Activated effector memory CD4-positive, alpha-beta T cell treated with anti-CD3 and anti-CD28 coated beads, Interleukin-2, amount 50 U/mL, for 16 hours (primary cell): ENCODE results near the gene ADAM10.
"Not testable (repeated sequence)": the region's sequence is repeated elsewhere in the genome, so short reads cannot be mapped to it uniquely, and the experiment has no call there.

Experiments
- DNase-seq: peaks from one replicate; pipeline ENCODE4 v3.0.0-alpha.2; 2020

Gene ADAM10

GRCh38 chr15:58605931-58606530, 143.5 kb downstream of the ADAM10 start:
- no peak for DNase-seq

GRCh38 chr15:58604455-58604923, 145.0 kb downstream of the ADAM10 start:
- no peak for DNase-seq

GRCh38 chr15:58603927-58604326, 145.6 kb downstream of the ADAM10 start:
- DNase-seq = not testable (repeated sequence)

GRCh38 chr15:58602823-58603222, 146.7 kb downstream of the ADAM10 start:
- no peak for DNase-seq

- DNase-seq = no peak
Observed at GRCh38 chr15:58598829-58599210, 150.7 kb downstream of the ADAM10 start.

GRCh38 chr15:58597943-58598828, 151.3 kb downstream of the ADAM10 start:
- no peak for DNase-seq

- no peak for DNase-seq
Observed at GRCh38 chr15:58595516-58596263, 153.8 kb downstream of the ADAM10 start.

- DNase-seq = no peak
Observed at GRCh38 chr15:58594898-58595297, 154.6 kb downstream of the ADAM10 start.

- DNase-seq = no peak
Observed at GRCh38 chr15:58593870-58594269, 155.6 kb downstream of the ADAM10 start.

- DNase-seq = no peak
Observed at GRCh38 chr15:58590926-58591325, 158.6 kb downstream of the ADAM10 start.

GRCh38 chr15:58590236-58590635, 159.3 kb downstream of the ADAM10 start:
- DNase-seq = no peak

GRCh38 chr15:58589047-58589446, 160.5 kb downstream of the ADAM10 start:
- DNase-seq = no peak

- DNase-seq = no peak
Observed at GRCh38 chr15:58588096-58588495, 161.4 kb downstream of the ADAM10 start.

GRCh38 chr15:58587486-58587885, 162.0 kb downstream of the ADAM10 start:
- DNase-seq = no peak

GRCh38 chr15:58585693-58586443, 163.6 kb downstream of the ADAM10 start:
- no peak for DNase-seq

- no peak for DNase-seq
Observed at GRCh38 chr15:58584789-58585461, 164.6 kb downstream of the ADAM10 start.

GRCh38 chr15:58583171-58583908, 166.2 kb downstream of the ADAM10 start:
- DNase-seq = no peak

GRCh38 chr15:58582160-58582559, 167.3 kb downstream of the ADAM10 start:
- DNase-seq = no peak

- DNase-seq = no peak
Observed at GRCh38 chr15:58576657-58577056, 172.8 kb downstream of the ADAM10 start.

- DNase-seq = no peak
Observed at GRCh38 chr15:58575045-58575786, 174.3 kb downstream of the ADAM10 start.

- no peak for DNase-seq
Observed at GRCh38 chr15:58574631-58575030, 174.9 kb downstream of the ADAM10 start.
